Endothelial cell of umbilical vein (primary cell): ENCODE results near the gene GLOD5. TPM values are rescaled to one million over a fixed set of nuclear protein-coding genes. Genes with fewer than 3 reads are reported as not detected.

ENCODE experiments used
- BruUV-seq: library from RNA; stranded (reverse); fragments of 400-500 nt; replicated peaks from 2 replicates; lab custom pipeline; 2021; lab: Mats Ljungman, UMichigan
- CTCF ChIA-PET: fragments of 300-600, 350-600 bp; sonication (Branson Sonifier 250); formaldehyde crosslinking; loops from one replicate; lab custom pipeline; 2021; ENCODE audit warnings: antibody characterized with exemption, inconsistent platforms; lab: Charles Lee
- POLR2A ChIA-PET: fragments of 300-600, 350-600 bp; sonication (Branson Sonifier 250); formaldehyde crosslinking; loops from one replicate; lab custom pipeline; 2021; ENCODE audit warnings: antibody characterized with exemption, inconsistent platforms; lab: Charles Lee
- DNase-seq: peaks from one replicate; pipeline ENCODE4 v3.0.0-alpha.2; 2011; ENCODE audit warnings: low read depth, low spot score
- FAIRE-seq: peaks from 2 replicates; lab custom pipeline; 2011; peaks lifted over from hg19 to GRCh38; lab: Jason Lieb, UNC
- H2AFZ ChIP-seq: 2 replicates; pipeline ENCODE4 v1.6.0; 2012; ENCODE audit warnings: low read depth, low read length, control low read depth, inconsistent platforms
- H3K27ac ChIP-seq: 2 replicates; pipeline ENCODE4 v1.5.1; 2011; ENCODE audit warnings: low read depth, mild to moderate bottlenecking, control low read depth, low read length, moderate library complexity; ENCODE audit not compliant: insufficient read depth
- H3K27me3 ChIP-seq, 2 experiments: 2 replicates each; pipeline versions ENCODE4 v1.6.0 to v1.6.1; 2011; ENCODE audit warnings: low read length in 2 of 2, mixed read lengths in 1 of 2; ENCODE audit not compliant: control insufficient read depth in 2 of 2, insufficient read depth in 2 of 2
- H3K36me3 ChIP-seq, 2 experiments: 2 replicates in 1 of 2; 3 replicates in 1 of 2; pipeline ENCODE4 v1.5.1; 2011; ENCODE audit warnings: low read length in 2 of 2, mild to moderate bottlenecking in 1 of 2, moderate library complexity in 1 of 2; ENCODE audit not compliant: control insufficient read depth in 2 of 2, insufficient read depth in 2 of 2; ENCODE audit errors: extremely low read depth in 1 of 2
- H3K4me1 ChIP-seq: 3 replicates; pipeline ENCODE4 v1.5.1; 2011; ENCODE audit warnings: mild to moderate bottlenecking, low read length; ENCODE audit not compliant: control insufficient read depth, insufficient read depth; ENCODE audit errors: extremely low read depth
- H3K4me2 ChIP-seq: 2 replicates; pipeline ENCODE4 v1.6.1; 2011; ENCODE audit warnings: low read length, control low read depth, mixed read lengths; ENCODE audit not compliant: insufficient read depth
- H3K4me3 ChIP-seq, 3 experiments: fragments of 200-600 bp in 1 of 3; sonication (generic), shearing (Covaris generic) in 1 of 3; replicated peaks in 1 of 3; 2 replicates each; pipeline ENCODE4 v1.5.1; 2011 to 2016; ENCODE audit warnings: control low read depth in 3 of 3, low read length in 3 of 3, mild to moderate bottlenecking in 2 of 3, inconsistent platforms in 1 of 3, low read depth in 1 of 3, moderate library complexity in 1 of 3; ENCODE audit not compliant: insufficient read depth in 1 of 3
- H3K79me2 ChIP-seq: 2 replicates; pipeline ENCODE4 v1.6.0; 2012; ENCODE audit warnings: low read length, inconsistent platforms; ENCODE audit not compliant: control insufficient read depth, insufficient read depth
- H3K9ac ChIP-seq: replicated peaks from 2 replicates; pipeline ENCODE3; 2011; ENCODE audit warnings: low read length, control low read depth; ENCODE audit not compliant: insufficient read depth; ENCODE audit errors: extremely low read depth
- H3K9me1 ChIP-seq: replicated peaks from 3 replicates; pipeline ENCODE4 v1.6.0; 2011; ENCODE audit warnings: mild to moderate bottlenecking, low read length; ENCODE audit not compliant: control insufficient read depth, insufficient read depth; ENCODE audit errors: extremely low read depth
- H3K9me3 ChIP-seq: replicated peaks from 2 replicates; pipeline ENCODE4 v1.5.1; 2012; ENCODE audit warnings: low read length, inconsistent platforms; ENCODE audit not compliant: control insufficient read depth, insufficient read depth
- H4K20me1 ChIP-seq: replicated peaks from 2 replicates; pipeline ENCODE3; 2011; ENCODE audit warnings: mild to moderate bottlenecking, low read length; ENCODE audit not compliant: control insufficient read depth, insufficient read depth; ENCODE audit errors: extremely low read depth
- CTCF ChIP-seq, 2 donors: IDR thresholded peaks; 1 replicate in 1 of 2; 2 replicates in 1 of 2; pipeline ENCODE4 v1.5.1; 2011; ENCODE audit warnings: low read length in 2 of 2, mild to moderate bottlenecking in 2 of 2, moderate library complexity in 2 of 2, control low read depth in 1 of 2, inconsistent platforms in 1 of 2, low read depth in 1 of 2; ENCODE audit not compliant: insufficient read depth in 1 of 2; ENCODE audit errors: extremely low read depth in 1 of 2
- EZH2 ChIP-seq: IDR thresholded peaks from 2 replicates; pipeline ENCODE4 v1.6.1; 2012; ENCODE audit warnings: borderline replicate concordance, low read depth, mild to moderate bottlenecking, moderate library complexity, low read length, inconsistent platforms; ENCODE audit not compliant: severe bottlenecking
- FOS ChIP-seq: IDR thresholded peaks from 2 replicates; pipeline ENCODE4 v1.6.1; 2011; ENCODE audit warnings: mild to moderate bottlenecking, low read length, moderate library complexity, borderline replicate concordance; ENCODE audit not compliant: insufficient read depth
- GATA2 ChIP-seq: IDR thresholded peaks from 2 replicates; pipeline ENCODE4 v1.7.0; 2011; ENCODE audit warnings: low read depth, mild to moderate bottlenecking, moderate library complexity, mixed read lengths, low read length; ENCODE audit not compliant: insufficient read length, insufficient read depth
- JUN ChIP-seq: IDR thresholded peaks from 2 replicates; pipeline ENCODE4 v1.6.1; 2011; ENCODE audit warnings: borderline replicate concordance, low read depth; ENCODE audit not compliant: insufficient read length, insufficient read depth
- MYC ChIP-seq: IDR thresholded peaks from one replicate; pipeline ENCODE4 v1.6.1; 2011; ENCODE audit warnings: mild to moderate bottlenecking, low read depth, low read length
- POLR2A ChIP-seq: IDR thresholded peaks from 2 replicates; pipeline ENCODE4 v1.6.1; 2012; ENCODE audit warnings: low read depth, mild to moderate bottlenecking, control low read depth, low read length
- POLR2AphosphoS5 ChIP-seq: IDR thresholded peaks from 2 replicates; pipeline ENCODE4 v1.6.1; 2012; ENCODE audit warnings: low read depth, mild to moderate bottlenecking, control low read depth, low read length, moderate library complexity; ENCODE audit not compliant: insufficient read depth
- dilution Hi-C: fragments of 300-500 bp; cut with MboI; formaldehyde crosslinking; loops from one replicate; pipeline ENCODE4 v1.15.0; 2019; ENCODE audit warnings: low sequenced_read_pairs; ENCODE audit not compliant: extremely low pct_ligation_motif_present
- intact Hi-C: fragments of 100-400 bp; cut with micrococcal nuclease; formaldehyde crosslinking; loops from one replicate; pipeline ENCODE4 v1.10.0; 2022
- polyA plus RNA-seq, 4 experiments: library from polyadenylated mRNA; depleted of rRNA in 3 of 4; stranded (reverse) in 3 of 4; unstranded in 1 of 4; fragments of >200 nt; gene quantifications; 2 replicates each; pipeline versions ENCODE4 v1.2.1 to v1.2.3, GENCODE V29; 2011 to 2012; ENCODE audit warnings: missing spikeins in 1 of 4
- total RNA-seq: library from RNA; stranded (reverse); gene quantifications from 2 replicates; pipeline ENCODE4 v1.2.3, GENCODE V29; 2021
- TF ChIP-seq, protein P1 (sequence below): IDR thresholded peaks from 2 replicates; pipeline ENCODE4 v1.6.1; 2011; ENCODE audit not compliant: insufficient read depth, insufficient read length

GLOD5 gene
- total and polyA plus RNA-seq, 2 donors (not counting 3 experiments of a cell fraction or from before 2014, with no cell fraction given): not detected

DNA sequence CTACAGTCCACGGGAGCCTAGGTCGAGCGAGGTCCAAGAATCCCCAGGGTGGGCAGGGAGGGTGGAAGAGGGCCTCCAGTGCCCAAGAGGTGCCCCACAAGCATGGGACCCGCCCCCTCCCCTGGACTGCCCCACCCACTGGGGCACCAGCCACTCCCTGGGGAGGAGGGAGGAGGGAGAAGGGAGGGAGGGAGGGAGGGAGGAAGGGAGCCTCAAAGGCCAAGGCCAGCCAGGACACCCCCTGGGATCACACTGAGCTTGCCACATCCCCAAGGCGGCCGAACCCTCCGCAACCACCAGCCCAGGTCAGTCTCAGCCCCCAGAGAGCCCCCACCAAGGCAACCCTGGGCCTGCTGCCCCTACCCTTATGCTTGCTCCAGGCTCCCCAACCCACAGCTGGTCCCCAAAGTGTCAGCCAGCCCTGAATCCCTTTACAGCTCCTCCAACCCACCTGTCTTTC lies 24.8 kb downstream of the GLOD5 start, which contains the start of gene GATA1:
Gene GATA1 (plus strand): TSS at position 250 of the 460 bp plus-strand sequence. CDS start 4,520 bp downstream, outside the sequence.
- H3K4me2 ChIP-seq: no peak within 1 kb of the TSS
- H3K27ac ChIP-seq: no peak within 1 kb of the TSS
- TF ChIP-seq GATA2: no peak
- no peak for TF ChIP-seq MYC
- TF ChIP-seq JUN: no peak
- TF ChIP-seq, protein P1, sequence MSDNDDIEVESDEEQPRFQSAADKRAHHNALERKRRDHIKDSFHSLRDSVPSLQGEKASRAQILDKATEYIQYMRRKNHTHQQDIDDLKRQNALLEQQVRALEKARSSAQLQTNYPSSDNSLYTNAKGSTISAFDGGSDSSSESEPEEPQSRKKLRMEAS: no peak
- TF ChIP-seq FOS: no peak
- TF ChIP-seq CTCF (IDR thresholded peaks at IDR 0.05; ENCODE audit: extremely low read depth in 1 of 2, insufficient read depth in 1 of 2, low read depth in 1 of 2, low read length in 2 of 2): no peak
- TF ChIP-seq POLR2AphosphoS5: no peak
- no peak for TF ChIP-seq EZH2
- no peak for TF ChIP-seq POLR2A
- H3K4me3 ChIP-seq: no peak within 1 kb of the TSS
- intact Hi-C loops (no loop called here), dilution Hi-C loops (no loop called here)
- H2AFZ ChIP-seq: no peak within 1 kb of the TSS
- no peaks in the 10 kb centered on the region for H4K20me1 ChIP-seq
- no peaks in the 10 kb centered on the region for H3K36me3 ChIP-seq
- FAIRE-seq (no peak), DNase-seq (no peak)
- H3K4me1 ChIP-seq: no peaks in the 10 kb centered on the region
- no peaks in the 10 kb centered on the region for H3K27me3 ChIP-seq
- CTCF ChIA-PET: no interaction called here
- no TSS peak for BruUV-seq
- no peaks in the 10 kb centered on the region for H3K9me1 ChIP-seq
- H3K79me2 ChIP-seq: no peaks in the 10 kb centered on the region
- POLR2A ChIA-PET: no interaction called here
- H3K9me3 ChIP-seq: no peaks in the 10 kb centered on the region
- H3K9ac ChIP-seq: no peak within 1 kb of the TSS
